GM21526 (cell line): ENCODE data around the gene SH2D2A.

Experiments
- ATAC-seq: cut with Tn5 transposase; IDR thresholded peaks from one replicate; pipeline ENCODE4 v1.9.1; 2021; ENCODE audit warnings: moderate library complexity; ENCODE audit not compliant: unreplicated experiment, low FRiP score

SH2D2A gene

DNA sequence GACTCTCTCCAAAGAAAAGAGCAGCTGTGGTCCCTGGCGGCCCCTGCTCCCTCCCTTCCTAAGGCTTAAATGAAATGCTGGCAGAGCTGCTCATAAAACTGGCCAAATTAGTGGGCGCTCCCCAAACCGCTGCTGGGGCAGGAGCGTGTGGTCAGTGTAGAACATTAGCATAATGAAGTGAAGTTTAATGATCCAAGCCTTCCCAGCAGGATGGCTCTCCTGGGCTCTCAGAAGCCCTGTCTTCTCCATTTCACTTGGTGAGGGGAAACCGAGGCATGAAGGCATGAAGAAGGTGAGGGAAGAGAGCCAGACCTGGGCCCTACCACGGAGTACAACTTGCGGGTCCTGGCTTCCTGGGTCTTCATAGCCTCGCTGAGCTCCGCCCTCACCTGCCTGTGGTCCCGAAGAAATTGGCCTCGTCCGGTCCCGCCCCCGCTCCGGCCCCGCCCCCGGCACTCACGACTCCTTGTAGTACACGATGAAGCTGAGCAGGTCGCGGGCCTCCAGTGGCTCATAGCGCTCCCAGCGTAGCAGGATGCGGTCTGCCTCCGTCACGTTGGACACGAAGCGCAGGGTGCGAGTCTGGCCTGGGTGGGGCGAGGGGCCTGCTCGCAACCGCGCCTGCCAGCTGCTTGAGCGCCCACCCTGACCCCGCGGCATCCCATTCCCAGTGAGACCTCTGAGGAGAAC, 32.0 kb upstream of the SH2D2A start:
- no peak for ATAC-seq

DNA sequence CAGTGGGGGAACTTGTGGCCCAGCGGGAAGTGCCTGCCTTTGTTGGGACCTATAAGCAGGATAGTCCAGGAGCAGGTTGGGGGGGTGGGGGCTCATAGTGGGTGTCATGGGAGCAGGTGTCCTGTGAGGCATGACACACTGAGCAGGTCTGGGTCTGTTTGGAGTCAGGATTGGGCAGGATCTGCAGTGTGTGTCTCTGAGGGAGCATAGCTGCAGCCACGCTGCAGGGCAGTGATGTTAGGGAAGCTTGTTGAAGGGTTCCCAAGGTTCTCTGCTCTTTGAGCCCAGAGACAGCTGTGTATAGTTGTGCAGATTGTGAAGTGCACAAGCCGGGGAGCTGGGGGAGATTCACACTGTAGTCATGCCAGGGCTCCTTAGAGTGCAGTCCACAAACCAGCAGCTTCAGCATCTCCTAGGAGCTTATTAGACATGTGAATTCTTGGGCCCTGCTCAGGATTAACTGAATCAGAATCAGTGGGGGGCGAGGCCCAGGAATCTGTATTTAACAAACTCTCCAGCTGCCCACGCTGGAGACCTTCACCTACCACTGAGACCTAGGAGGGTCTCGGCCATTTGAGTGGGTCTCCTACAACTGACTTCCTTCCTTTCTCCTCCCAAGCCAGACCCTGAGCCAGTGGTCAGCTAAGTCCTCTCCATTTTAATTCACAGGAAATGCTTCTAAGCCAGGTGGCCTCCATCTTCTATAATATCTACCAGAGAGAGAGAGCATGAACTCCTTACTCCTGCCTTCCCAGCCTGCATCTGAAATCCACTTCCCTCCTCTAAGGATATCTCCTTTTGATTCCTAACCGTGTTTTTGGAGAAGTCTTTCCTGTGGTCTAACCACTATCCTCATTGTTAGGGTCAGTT, 31.2 kb upstream of the SH2D2A start:
- ATAC-seq = no peak

DNA sequence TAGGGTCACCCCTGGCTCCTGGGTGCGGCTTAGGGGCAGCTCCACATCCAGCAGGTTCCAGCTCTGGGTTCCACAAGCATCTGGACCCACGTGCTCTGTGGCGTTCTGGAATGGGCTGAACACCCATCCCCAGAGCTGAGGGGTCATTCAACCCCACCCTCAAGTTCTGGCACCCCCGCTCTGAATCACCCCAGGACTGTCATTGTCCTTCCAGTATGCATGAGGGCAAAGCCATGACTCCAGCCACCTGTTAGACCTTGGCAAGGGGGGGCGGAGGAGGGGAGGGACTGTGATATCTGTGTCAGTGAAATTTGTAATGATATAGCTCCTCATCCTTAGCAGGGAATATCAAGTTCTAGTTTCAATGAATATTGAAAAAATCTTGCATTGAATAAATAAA, 30.0 kb upstream of the SH2D2A start:
- ATAC-seq = no peak

DNA sequence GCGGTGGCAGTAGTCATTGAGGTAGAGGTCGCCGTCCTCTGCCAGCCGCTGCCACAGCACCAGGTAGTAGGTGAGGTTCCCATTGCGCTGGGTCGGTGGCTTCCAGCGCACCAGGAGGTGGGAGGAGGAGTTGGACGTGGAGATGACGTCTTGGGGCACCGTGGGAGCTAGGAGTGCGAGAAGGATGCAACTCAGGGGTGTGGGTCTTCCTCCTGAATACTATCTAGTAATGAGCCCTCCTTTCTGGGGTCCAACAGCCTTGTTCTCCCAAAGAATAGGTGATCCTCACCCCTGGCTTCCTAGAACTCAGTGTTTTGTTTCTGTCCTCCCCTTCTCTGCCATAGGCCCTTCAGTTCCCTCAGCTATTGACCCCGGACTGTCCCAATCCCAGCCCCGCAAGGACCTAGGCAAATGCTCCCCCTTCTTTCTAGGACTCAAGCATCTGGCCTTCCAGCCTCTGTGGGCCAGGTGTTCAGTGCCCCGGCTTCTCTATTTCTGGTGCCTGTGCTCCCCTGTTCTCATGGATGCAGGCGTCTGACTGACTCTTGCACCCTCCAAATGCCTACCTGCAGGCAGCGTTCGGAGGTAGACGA, 29.4 kb upstream of the SH2D2A start:
- no peak for ATAC-seq

DNA sequence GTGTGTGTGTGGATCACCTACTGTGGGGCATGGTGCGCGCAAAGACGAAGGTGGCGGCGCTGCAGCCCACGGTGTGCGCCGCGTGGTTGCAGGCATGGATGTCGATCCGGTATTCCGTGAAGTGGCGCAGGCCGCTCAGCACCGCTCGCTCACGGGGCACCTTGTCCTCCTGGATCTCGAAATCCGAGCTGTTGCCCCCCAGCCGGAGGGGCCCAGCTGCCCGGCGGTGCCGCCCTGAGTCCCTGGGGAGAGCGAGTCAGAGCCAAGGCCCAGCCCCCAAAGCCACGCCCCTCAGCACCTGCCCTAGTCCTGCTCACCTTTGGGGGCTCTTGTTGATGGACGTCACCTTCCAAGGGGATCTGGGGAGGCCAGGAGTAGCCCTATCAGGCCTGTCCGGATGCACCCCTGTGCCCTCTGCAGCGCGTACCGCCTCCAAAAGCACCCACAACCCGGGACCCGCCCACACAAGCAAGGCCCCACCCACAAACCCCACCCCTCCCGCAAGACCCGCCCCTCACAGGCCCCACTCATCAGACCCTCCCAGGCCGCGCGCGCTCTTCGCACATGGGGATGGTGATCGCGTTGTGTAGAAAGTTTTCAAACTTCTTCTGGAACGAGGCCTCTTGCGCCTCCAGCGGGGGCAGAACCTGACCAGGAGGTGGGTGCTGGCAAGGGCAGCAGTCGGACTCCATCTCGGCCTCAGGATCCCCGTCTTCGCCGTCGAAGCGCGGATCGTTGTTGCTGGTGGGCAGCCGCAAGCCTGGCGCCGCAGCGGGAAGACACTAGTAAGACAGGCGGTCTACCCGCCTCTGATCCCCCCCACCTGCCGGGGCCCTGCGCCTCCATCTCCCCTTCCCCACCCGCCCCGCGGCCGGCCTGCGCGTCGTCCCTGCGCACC, 28.7 kb upstream of the SH2D2A start:
- ATAC-seq = no peak

DNA sequence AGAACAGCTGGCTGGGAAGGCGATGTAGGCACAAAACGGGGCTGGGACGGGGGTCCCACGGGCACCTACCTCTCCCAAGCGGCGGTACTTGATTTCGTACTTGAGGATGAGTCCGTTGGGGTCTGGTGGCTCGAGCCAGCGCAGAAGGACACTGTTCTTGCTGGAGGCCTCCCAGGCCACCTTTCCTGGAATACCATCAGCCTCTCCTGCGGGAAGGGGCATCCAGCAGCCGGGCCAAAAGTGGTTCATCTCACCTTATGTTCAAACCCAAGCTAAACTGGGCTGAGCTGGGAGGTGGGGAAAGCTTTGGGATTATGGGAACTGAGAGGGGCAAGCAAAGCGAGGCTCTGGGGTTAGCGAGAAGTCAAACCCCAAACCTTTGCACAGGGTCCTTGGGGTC, 28.0 kb upstream of the SH2D2A start:
- ATAC-seq = no peak

DNA sequence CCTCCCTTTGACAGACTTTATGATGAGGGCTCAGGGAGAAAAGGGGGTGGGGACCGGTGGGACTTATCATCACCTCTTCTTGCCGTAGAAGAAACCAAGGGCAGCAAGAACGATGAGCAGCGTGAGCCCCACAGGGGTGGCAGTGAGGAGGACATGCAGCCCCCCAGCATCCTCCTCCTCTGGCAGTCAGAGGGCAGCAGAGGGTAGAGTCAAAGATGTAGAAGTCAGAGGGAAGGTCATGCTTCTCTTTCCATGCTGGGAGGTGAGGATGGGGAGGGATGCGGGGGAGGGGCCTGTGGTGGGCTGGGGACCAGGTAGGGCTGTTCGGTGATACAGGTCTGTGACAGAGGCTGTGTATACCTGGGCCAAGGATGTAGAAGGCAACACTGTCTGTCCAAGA, 27.5 kb upstream of the SH2D2A start:
- ATAC-seq = no peak

DNA sequence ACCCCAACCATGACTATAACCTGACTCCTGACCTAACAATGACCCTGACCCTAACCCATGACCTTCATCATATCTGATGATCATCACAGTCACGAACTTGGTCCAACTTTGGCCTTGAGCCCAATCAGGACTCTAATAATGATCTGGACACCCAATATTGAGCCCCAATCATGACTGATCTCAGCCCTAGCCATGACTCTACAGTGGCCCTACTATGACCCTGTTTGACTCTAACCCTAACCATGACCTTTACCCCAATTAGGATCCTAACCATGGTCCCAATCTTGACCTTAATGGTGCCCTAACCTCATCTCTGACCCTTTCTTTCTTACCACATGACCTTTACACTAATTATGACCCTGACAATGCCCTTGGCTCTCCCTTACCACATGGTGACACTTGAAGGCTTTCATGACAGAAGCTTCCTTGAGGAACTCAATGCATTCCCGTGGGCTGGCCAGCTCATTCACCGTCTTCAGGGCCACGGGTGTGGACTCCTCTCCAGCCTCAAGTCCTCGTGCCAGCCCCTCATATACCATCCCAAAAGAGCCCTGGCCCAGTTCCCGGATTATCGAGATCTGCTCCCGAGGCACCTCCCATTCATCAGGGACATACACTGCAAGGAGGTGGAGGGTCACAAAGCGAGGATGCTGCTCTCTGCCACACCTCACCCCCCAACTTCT, 26.1 kb upstream of the SH2D2A start:
- no peak for ATAC-seq

DNA sequence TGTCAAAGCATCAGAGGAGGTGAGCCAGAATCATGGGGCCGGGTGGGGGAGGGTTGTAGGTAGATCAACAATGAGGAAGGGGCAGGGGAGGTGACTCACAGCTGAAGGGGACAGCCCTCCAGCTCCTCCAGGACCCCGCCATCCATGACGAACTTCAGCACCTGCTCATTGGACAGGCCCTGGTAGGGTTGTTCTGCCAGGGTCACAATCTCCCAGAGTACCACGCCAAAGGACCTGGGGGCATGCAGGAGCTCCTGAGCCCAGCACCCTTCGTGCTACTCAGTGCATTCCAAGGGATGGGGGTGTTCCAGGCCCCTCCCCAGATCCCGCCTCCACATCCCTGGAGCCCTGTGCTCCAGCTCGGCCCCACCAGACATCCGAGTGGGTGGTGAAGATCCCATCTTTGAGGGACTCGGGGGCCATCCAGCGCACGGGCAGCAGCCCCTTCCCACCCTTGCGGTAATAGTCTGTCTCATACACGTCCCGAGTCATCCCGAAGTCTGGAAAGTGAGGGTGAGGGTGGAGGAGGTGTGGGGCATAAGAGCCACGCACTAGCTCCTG, 24.7 kb upstream of the SH2D2A start:
- no peak for ATAC-seq

DNA sequence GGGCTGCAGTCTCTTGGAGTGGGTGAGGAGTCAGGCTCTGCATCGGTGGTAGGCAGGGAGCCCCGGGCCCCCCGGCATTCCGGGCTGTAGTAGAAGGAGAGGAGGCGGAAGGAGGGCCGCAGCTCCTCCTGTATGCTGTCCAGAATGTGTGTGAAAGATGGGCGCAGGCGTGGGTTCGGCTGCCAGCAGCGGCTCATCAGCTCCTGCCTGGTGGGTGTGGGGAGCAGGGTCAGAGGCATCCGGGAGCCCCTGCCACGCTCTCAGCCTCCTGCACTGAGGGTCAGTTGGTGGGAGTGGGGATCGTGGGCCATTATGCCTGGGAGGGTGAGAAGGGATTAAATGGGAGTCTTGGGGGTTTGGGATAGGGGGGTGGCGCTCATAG, 24.2 kb upstream of the SH2D2A start:
- no peak for ATAC-seq

DNA sequence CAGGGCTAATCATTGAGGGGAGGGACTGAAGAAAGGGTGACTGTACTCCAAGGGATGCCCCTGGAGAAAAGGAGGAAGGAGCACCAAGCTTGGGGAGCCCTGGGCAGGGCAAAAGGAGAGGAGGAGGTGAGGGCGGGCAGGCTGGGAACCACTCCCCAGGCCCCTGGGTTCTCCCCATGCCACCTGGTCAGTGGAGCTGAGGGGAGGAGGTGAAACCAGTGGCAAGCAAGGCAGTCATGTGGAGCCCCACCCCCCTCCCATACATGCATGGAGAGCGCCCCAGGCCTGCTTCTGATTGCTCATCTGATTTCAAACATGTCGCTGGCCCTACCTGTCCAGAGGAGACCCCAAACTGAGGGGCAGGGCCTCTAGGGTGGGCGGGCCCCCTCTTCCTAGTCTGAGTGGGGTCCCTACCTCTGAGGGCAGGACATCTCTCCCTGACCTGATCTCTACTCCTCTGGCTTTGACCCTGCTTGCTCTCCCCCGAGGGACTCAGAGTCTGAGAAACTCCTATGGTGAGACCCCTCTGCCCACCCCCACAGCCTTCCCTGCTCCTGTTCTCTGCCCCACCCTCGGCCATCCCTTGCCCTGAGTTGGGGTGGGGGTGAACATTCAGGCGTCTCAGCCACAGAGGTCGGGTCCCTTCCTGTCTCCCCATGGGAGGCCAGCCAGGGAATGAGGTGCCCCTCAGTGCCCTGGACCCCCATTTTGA, 23.7 kb upstream of the SH2D2A start:
- ATAC-seq = no peak

DNA sequence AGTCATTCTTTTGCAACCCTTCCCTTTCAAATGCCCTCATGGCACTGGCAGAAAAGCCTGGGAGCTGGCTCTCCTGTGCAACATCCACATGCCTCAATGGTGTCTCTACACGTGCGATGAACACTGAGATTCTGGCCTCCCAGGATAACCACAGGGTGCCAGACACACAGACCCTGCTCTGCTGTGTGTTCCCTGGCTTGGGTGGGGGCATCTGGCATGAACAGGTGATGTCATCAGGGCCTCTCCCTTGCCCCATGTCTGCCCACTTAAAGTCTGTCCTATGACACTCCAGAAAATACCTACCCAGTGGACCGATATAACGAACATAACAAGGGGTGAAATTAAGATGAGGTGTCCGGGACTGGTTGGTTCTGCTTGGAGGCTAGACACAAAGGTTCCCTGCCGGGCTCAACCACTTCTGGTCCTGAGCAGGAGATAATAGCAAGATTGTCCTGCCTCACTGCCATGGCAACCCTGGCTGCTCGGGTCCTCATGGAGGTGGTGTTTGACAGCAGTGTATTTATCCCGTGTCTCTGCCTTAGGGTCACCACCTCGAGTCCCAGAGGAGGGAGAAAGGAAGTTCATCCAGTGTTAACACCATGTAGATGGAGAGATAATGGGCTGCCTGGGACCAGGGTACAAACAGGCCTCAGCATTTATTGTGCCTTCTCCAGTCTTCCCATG, 22.9 kb upstream of the SH2D2A start:
- no peak for ATAC-seq

DNA sequence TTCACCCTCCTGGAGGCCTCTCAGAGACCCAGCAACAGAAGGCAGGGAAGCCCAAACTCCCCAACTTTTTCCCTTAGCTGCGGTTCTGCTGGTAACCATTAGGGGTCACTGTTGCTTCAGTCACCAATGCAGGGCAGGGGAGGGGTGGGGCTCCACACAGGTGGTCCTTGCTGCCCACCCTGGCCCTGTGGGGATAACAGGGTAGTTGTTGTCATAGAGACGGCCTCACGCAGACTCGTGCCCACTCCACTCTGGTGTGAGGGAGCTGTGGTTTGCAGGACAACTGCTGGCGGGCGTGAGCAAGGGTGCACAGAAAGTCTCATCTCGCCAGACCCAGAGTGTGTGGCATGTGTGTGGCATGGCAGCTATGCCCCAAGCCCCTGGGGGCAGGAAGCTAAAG, 22.3 kb upstream of the SH2D2A start:
- ATAC-seq = no peak

DNA sequence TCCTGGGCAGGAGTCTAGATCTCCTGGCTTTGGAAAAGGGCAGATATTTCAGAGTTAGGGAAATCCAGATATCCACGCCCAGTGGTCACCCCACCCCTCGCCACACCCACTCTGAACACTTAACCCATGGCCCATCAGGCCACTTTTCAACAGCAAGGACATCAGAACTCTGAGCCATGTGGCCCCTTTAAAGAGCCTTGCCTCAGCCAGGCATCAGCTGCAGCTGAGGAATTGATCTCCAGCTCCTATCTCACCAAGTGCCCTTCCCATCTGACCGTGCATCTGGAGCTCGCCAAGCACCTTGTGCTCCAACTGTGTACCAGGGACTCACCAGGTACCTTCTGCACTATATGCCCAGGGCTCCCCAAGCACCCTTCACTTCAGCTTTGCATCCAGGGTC, 20.2 kb upstream of the SH2D2A start:
- no peak for ATAC-seq

DNA sequence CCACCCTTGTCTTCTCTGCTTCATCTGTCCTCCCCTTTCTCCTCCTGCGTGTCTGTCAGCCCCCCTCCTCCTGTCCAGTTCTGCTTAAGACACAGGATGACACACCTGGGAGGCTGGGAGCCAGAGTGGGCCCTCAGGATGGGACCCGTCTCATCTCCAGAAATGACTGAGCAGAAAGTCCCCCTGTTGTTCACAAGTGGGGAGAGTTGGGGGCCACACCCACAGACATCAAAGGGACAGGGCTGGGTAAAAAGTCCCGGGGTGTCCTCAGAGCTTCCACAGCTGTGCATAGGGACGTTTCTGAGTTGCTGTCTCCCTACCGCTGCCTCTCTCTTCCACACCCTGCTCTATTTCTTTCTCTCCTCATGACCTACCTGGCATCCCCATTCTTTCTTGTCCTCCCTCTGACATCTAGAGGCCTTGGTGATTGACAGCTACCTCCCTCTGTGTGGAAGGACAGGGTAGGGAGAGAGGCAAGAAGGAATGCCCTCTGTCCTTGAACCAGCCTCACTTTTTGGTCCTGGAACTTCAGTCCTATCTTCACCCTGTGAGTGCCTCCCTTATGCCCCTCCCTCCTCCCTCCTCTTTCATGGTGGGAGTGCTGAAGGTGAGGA, 19.5 kb upstream of the SH2D2A start:
- no peak for ATAC-seq

DNA sequence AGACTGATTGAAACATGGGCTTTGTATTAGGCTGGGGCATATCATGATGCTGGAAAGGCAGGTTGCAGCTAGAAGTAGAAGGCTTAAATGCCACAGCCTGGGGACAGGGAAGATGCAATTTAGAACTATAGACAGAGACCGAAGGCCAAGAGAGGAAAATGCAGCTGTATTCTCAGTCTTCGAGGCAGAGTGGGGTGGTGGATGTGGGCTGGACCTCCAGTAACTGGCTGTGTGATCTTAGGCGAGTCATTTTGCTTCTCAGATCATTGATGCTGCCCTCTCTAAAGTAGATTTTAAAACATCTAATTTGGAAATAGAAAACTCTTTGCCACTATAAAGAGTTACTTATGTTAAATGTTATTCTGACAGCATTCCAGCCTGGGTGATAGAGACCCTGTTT, 17.7 kb upstream of the SH2D2A start:
- ATAC-seq = no peak

DNA sequence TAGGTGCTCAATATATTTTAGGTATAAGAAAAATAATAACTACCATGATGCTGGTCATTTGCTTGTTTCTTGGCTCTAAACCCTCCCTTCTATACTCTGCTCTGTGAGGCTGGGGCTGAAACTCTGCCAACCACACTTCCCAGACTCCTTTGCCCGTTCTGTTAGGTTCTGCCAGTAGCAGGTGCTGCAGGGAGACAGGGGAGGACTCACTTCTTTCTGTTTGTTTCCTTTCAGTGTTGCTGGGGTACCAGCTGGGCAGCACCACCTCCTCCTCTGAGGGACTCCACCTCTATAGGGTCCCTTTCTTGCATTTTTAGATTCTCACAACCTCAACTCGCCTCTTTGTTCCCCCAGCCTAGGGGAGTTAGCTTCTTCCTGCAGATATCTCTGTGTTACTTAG, 17.0 kb upstream of the SH2D2A start:
- no peak for ATAC-seq

DNA sequence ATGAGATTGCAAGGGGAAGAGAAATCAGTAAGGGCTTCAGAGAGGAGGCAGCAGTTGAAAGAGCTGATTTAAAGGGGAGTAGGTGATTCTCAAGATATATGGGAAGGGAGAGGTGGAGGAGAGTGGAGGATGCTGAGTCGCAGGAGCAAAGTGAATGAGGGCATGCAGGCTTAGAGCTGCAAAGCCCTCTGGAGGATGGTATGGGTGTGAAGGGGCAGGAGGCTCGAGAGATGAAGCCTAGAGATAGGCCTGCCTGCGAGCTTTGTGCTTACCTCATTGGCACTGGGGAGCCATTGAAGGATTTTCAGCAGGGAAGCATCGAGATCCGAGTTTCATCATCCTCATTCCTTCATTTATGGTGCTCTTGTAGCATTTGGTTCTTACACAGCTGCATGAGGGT, 15.8 kb upstream of the SH2D2A start:
- no peak for ATAC-seq
